C1 segment of cervical spinal cord (tissue), 14 donors: ENCODE results near the gene NKTR.

Experiments used
- DNase-seq, 14 donors: peaks; one replicate each; lab custom pipeline; 2025; lab: John Stamatoyannopoulos, UW

Gene NKTR

GRCh38 chr3:42662037-42662812 is 61.7 kb downstream of the NKTR start:
- DNase-seq, result no peak

DNA sequence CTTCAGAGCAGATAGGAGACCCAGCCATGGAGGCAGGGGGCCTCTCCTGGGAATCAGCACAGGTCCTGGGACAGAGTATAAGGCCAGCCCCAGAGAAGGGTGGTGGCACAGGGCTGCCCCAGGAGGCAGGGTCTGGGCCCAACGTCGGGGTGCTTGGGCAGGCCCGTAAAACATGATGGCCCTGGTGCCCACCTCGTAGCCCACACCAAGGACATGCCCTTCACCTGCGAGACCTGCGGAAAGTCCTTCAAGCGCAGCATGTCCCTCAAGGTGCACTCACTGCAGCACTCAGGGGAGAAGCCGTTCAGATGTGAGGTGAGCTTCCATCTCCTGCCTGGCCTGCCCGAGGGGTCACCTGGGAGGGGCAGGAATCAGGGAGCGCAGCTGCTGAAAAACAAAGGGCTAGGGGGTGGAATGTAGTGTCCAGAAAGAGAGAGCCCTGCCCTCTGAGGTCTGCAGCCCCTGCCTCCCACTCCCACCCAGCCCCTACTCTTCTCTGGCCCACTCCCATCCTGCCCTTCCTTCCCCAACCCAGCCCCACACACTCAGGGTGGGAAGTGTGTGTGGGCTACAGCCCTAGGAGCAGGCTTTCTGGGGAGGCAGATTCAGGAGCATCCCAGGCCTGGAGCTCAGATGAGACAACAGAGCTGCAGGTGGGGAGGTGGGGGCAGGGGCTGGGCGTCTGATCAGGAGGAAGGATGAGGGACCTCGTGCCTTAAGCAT is 62.5 kb downstream of the NKTR start:
- no peak for DNase-seq

DNA sequence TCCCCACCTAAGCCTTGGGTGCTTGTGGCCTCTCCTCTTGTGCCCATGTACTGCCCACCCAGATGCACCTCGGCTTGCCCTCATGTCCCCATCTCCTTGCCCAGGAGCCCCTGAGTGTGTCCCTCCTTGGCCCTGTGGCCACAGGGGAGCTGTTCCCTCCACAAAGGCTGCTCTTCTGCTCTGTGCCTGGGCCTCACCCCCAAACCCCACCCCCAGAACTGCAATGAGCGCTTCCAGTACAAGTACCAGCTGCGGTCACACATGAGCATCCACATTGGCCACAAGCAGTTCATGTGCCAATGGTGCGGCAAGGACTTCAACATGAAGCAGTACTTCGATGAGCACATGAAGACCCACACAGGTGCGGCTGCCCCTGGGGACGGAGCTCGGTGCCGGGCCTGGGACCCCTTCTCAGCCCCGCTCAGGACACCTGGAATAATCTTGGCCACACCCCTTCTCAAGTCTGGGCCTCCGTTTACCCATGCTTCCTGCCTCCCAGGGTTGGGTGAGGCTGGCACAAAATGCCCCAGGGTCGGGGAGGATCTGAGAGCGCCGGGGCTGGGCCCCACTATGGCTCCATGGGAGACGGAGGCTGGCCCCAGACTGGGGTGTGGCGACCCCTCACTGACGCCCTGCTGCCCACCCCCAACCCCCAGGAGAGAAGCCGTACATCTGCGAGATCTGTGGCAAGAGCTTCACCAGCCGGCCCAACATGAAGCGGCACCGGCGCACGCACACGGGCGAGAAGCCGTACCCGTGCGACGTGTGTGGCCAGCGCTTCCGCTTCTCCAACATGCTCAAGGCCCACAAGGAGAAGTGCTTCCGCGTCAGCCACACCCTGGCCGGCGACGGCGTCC is 63.3 kb downstream of the NKTR start:
- DNase-seq, result no peak

GRCh38 chr3:42664438-42664803 is 63.9 kb downstream of the NKTR start:
- DNase-seq, result no peak

DNA sequence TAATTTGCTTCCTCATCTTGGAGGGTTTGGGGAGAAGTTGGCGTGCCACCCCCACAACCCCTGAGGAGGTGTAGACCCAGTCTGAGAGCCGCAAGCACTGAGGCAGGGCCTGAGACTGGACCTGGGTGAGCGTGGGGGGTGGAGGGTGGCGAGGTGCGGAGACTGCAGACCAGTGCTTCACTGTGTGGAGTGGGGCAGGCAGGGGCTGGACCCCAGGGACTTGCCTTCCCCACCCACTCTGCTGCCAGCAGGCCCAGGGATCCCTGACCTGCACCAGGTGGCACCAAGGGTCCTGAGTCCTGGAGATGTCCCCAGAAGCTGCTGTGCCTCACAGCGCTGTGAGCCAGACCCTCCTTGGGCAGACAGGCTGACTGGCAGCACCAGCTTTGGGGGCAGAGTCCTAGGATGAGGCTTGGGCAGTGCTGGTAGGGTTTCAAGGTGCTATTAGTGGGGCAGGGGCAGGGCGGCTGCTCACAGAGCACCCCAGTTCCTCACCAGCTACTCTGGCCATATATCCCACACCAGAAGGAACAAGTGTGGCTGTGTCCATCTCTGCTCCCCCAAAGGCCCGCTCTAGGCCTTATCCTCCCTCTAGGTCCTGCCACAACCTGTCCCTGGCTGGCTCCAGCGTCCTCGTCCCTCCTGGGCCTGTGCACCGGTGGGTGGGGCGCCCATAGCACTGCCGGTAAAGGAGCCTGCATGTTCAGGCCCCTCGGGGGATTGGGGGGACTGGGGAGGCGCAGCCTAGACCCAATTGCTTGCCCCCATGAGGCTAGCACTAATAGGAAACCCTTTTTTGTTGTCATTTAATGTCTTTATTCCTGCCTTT is 64.8 kb downstream of the NKTR start:
- DNase-seq, result no peak

DNA sequence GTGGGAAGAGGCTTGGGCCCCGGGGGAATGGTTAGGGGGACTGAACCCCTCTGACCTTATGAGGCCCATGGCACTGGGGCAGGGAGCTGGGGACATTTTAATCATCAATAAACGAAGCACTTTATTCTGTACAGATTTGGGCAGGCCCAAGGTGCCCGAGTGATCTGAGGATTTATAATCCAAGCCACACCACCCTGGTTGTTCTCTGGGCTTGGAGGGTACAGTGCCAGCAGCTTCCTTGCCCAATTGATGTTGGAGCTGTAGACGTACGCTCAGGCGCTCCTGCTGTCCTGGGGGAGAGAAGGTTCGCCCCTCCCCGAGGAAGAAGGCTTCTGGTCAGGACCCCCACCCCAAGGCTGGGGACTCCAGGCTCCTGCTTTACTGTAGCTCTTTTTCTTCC is 65.5 kb downstream of the NKTR start:
- no peak for DNase-seq

GRCh38 chr3:42666577-42666998 is 66.1 kb downstream of the NKTR start:
- DNase-seq, result no peak

DNA sequence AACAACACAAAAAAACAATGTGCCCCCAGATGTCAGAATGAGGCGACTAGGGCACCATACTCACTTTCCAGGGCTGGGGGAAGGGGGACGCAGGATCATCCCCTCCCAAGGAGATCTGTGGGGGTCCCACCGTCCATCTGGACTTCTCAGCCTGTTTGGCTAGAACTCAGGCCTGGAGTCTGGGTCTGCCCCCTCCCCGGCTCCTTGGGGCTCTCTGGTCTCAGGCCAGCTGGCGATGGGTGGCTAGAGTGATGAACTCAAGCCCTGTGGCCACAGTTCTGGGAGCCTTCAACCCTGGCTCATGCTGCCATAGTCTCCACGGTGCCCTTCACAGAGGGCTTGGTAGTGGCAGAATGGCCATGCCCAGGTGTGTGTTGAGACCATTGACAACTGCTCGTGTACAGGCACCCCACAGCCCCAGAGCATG is 66.6 kb downstream of the NKTR start:
- DNase-seq, result no peak

GRCh38 chr3:42667523-42668412 is 67.3 kb downstream of the NKTR start:
- DNase-seq, result peak in 1 of 14 donors; percentile 77

- no peak for DNase-seq
These were observed 67.9 kb downstream of the NKTR start for GRCh38 chr3:42668413-42668760.

- DNase-seq, result no peak
These were observed 68.3 kb downstream of the NKTR start for GRCh38 chr3:42668793-42669217.

DNA sequence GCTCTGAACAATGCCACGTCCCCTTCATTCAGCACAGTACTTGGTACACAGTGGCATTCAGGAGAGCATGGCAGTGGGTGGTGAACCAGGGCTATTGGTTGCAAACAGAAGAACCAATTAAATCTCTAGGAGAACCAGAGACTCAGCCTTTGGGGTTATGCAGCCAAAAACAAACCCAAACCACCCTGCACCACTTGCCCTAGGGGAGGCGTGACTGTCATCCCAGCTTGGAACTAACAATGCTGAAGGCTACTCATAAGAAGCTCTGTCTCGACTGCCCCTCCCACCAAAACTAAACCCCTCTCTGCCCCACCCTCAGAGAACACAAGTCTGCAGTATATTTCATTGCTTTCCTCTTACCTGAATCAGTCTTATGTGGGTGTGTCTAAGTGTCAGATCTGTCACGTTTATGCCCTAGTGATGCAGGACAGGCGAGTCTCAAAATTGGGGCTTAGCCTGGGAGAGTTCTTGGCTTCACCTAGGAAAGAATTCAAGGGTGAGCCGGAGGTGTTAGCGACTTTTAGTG is 69.6 kb downstream of the NKTR start:
- no peak for DNase-seq

- no peak for DNase-seq
These were observed 70.2 kb downstream of the NKTR start for GRCh38 chr3:42670670-42671069.

- DNase-seq, result no peak
These were observed 72.0 kb downstream of the NKTR start for GRCh38 chr3:42672515-42672914.

- DNase-seq, result no peak
These were observed 72.6 kb downstream of the NKTR start for GRCh38 chr3:42673082-42673481.

DNA sequence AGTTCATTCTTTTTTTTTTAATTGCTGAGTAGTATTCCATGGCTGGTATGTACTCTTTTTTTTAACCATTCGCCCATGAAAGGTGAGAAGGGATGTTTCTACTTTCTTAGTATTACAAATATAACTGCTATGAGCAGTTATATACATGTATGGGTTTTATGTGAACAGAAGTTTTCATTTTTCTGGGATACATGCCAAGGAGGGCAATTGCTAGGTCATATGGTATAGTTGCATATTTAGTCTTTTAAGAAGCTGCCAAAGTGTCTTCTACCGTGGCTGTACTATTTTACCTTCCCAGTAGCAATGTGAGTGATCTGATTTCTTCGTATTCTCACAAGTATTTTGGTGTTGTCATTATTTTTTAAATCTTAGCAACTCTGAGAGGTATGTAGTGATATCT is 73.7 kb downstream of the NKTR start:
- DNase-seq, result no peak

DNA sequence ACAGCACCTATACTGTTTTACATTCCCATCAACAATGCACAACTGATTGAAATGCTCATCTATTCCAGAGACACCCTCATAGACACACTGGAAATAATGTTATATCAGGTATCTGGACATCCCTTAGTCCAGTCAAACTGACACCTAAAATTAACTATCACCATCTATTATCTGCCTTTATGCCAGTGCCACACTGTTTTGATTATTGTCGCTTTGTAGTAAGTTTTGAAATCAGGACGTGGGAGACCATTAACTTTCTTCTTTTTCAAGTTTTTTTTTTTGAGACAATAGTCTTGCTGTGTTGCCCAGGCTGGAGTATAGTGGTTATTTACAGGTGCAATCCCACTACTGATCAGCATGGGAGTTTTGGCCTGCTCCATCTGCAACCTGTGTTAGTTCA is 75.4 kb downstream of the NKTR start:
- DNase-seq, result no peak

- DNase-seq, result no peak
These were observed 78.0 kb downstream of the NKTR start for GRCh38 chr3:42678447-42678846.

- DNase-seq, result no peak
These were observed 79.8 kb downstream of the NKTR start for GRCh38 chr3:42680271-42680670.

- DNase-seq, result no peak
These were observed 80.3 kb downstream of the NKTR start for GRCh38 chr3:42680806-42681205.
